Natural killer cell (primary cell): ENCODE results near the gene NECTIN4. TPM values are rescaled to one million over a fixed set of nuclear protein-coding genes. Genes with fewer than 3 reads are reported as not detected.

Experiments
- ATAC-seq, 3 donors: fragments of 150-1000 bp in 2 of 3; fragments of 200-7000 bp in 1 of 3; cut with Tn5 transposase; 1 replicate in 1 of 3; 2 replicates in 2 of 3; pipeline ENCODE4 v1.10.0; 2021; ENCODE audit warnings: mild to moderate bottlenecking in 2 of 3, moderate library complexity in 2 of 3
- DNase-seq, 2 donors: peaks; one replicate each; pipeline versions ENCODE4 v3.0.0 to v3.0.0-alpha.2; 2013 to 2021; ENCODE audit warnings: mixed read lengths in 1 of 2
- H3K27ac ChIP-seq: one replicate; pipeline ENCODE4 v1.5.1; 2013; ENCODE audit warnings: mild to moderate bottlenecking, low read length
- H3K27me3 ChIP-seq: one replicate; pipeline ENCODE4 v1.6.1; 2013; ENCODE audit warnings: low read length; ENCODE audit not compliant: control insufficient read depth, insufficient read depth
- H3K36me3 ChIP-seq: one replicate; pipeline ENCODE4 v1.6.1; 2013; ENCODE audit warnings: low read length; ENCODE audit not compliant: control insufficient read depth, insufficient read depth
- H3K4me1 ChIP-seq: one replicate; pipeline ENCODE4 v1.6.1; 2013; ENCODE audit warnings: low read length; ENCODE audit not compliant: control insufficient read depth, insufficient read depth
- H3K4me3 ChIP-seq: one replicate; pipeline ENCODE4 v1.5.1; 2013; ENCODE audit warnings: low read length
- H3K9me3 ChIP-seq: one replicate; pipeline ENCODE4 v1.6.1; 2013; ENCODE audit warnings: low read length; ENCODE audit not compliant: control insufficient read depth, insufficient read depth
- H3K27ac Mint-ChIP-seq, 2 donors: one replicate each; pipeline ENCODE4 v1.8.0; 2022; ENCODE audit warnings: mild to moderate bottlenecking in 2 of 2, mixed read lengths in 2 of 2, moderate library complexity in 1 of 2
- H3K27me3 Mint-ChIP-seq, 2 donors: one replicate each; pipeline ENCODE4 v1.8.0; 2022; ENCODE audit warnings: low read depth in 2 of 2, mixed read lengths in 2 of 2
- H3K36me3 Mint-ChIP-seq: one replicate; pipeline ENCODE4 v1.8.0; 2022; ENCODE audit warnings: mixed read lengths
- H3K4me1 Mint-ChIP-seq, 2 donors: one replicate each; pipeline ENCODE4 v1.8.0; 2022; ENCODE audit warnings: mixed read lengths in 2 of 2
- H3K4me3 Mint-ChIP-seq: one replicate; pipeline ENCODE4 v1.8.0; 2022; ENCODE audit warnings: mild to moderate bottlenecking, moderate library complexity, mixed read lengths
- H3K9me3 Mint-ChIP-seq, 2 donors: one replicate each; pipeline ENCODE4 v1.8.0; 2022; ENCODE audit warnings: mixed read lengths in 2 of 2
- WGBS: methylation state at CpG from one replicate; pipeline ENCODE4 v1.1.7; 2013; ENCODE audit warnings: missing lambda C conversion rate; ENCODE audit not compliant: insufficient coverage; 5-methylcytosine and 5-hydroxymethylcytosine counted together
- intact Hi-C: fragments of 100-400 bp; cut with micrococcal nuclease; formaldehyde crosslinking; loops from one replicate; pipeline ENCODE4 v1.14.2; 2022
- total RNA-seq, 4 donors: library from RNA; stranded (reverse); fragments of 120-200 nt in 1 of 4; gene quantifications; one replicate each; pipeline versions ENCODE4 v1.2.3 to v1.2.4, GENCODE V29; 2013 to 2022
- TF ChIP-seq, protein P1 (sequence below): fragments of 200-600 bp; IDR thresholded peaks from one replicate; pipeline ENCODE4 v1.8.0; 2022; ENCODE audit warnings: antibody characterized with exemption

The NECTIN4 gene
- total RNA-seq, 3 donors from 2014 or later (not counting 1 experiment from before 2014, with no cell fraction given), result 0.07 to 0.09 TPM; not detected in 1

- Mint-ChIP-seq H3K27ac (no peak overlapping the region), H3K9me3 (no peaks in the 10 kb centered on the region), H3K27me3 (peaks cover 0 to 2% of the 10 kb centered on the region in 2 donors), H3K36me3 (no peaks in the 10 kb centered on the region), H3K4me1 (no peaks in the 10 kb centered on the region), H3K4me3 (no peak overlapping the region)
- no CpG with 5 or more reads among the region's 1 CpG for WGBS
- Histone ChIP-seq H3K27me3 (no peaks in the 10 kb centered on the region), H3K9me3 (no peaks in the 10 kb centered on the region), H3K36me3 (no peaks in the 10 kb centered on the region), H3K4me1 (peaks cover 6% of the 10 kb centered on the region), H3K27ac (no peak overlapping the region), H3K4me3 (no peak overlapping the region)
- TF ChIP-seq, protein P1, sequence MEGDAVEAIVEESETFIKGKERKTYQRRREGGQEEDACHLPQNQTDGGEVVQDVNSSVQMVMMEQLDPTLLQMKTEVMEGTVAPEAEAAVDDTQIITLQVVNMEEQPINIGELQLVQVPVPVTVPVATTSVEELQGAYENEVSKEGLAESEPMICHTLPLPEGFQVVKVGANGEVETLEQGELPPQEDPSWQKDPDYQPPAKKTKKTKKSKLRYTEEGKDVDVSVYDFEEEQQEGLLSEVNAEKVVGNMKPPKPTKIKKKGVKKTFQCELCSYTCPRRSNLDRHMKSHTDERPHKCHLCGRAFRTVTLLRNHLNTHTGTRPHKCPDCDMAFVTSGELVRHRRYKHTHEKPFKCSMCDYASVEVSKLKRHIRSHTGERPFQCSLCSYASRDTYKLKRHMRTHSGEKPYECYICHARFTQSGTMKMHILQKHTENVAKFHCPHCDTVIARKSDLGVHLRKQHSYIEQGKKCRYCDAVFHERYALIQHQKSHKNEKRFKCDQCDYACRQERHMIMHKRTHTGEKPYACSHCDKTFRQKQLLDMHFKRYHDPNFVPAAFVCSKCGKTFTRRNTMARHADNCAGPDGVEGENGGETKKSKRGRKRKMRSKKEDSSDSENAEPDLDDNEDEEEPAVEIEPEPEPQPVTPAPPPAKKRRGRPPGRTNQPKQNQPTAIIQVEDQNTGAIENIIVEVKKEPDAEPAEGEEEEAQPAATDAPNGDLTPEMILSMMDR, result no peak
- no peak for DNase-seq
- no peak for ATAC-seq
- intact Hi-C loops, result no loop called here
These were observed 4.8 kb downstream of the NECTIN4 start for GRCh38 chr1:161084597-161084988.

DNA sequence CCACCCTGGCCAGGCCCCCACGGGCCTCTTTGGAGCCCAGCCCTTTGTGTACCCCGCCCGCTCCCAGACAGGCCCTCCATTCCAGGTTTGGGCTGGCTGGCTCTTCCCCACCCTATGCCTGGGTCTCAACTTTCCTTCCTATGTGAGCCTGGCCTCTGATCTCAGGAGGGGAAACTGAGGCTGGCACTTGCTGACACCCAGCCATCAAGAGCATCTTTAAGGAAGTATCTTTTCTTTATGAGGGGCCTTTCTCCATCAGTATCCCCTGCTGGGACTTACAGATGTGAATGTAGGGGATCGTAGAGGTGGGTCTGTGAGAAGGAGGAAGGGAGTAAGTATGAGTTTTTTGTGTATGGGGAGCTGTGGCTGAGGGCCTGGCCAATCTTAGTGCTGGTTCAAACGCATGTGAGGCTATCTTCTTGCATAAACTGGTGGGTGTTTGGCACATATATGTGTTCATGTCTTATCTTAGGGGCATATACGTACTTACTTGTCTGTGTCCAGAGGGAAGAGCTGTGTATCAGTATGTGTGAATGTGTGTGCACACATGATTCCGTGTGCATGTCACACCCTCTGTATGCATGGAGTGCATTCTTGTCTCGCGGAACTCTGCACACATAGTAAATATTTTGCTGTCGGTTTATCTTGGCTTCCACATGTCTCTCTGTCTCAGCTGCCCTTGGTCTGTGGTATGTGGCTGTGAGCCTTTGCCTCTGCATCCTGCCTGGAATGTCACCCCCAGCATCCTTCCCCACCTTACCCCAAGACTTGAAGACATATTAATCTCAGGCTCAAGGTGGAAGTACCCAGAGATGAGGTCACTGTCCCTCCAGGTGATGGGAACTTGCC is 5.4 kb downstream of the NECTIN4 start:
- H3K9me3 Mint-ChIP-seq, result no peaks in the 10 kb centered on the region
- H3K4me1 Mint-ChIP-seq, result no peaks in the 10 kb centered on the region
- DNase-seq, result no peak
- intact Hi-C loops, result no loop called here
- no peaks in the 10 kb centered on the region for H3K36me3 ChIP-seq
- no peak overlapping the region for H3K4me3 Mint-ChIP-seq
- no peaks in the 10 kb centered on the region for H3K36me3 Mint-ChIP-seq
- TF ChIP-seq, protein P1, result no peak
- peaks cover 6% of the 10 kb centered on the region for H3K4me1 ChIP-seq
- 84% methylated on average over 10 of the region's 10 CpGs for WGBS
- H3K27me3 ChIP-seq, result no peaks in the 10 kb centered on the region
- no peak for ATAC-seq
- H3K27ac Mint-ChIP-seq, result no peak overlapping the region
- H3K27ac ChIP-seq, result no peak overlapping the region
- H3K9me3 ChIP-seq, result no peaks in the 10 kb centered on the region
- no peak overlapping the region for H3K4me3 ChIP-seq
- peaks cover 0 to 2% of the 10 kb centered on the region in 2 donors for H3K27me3 Mint-ChIP-seq

GRCh38 chr1:161082996-161083747 is 6.2 kb downstream of the NECTIN4 start:
- Mint-ChIP-seq H3K36me3 (no peaks in the 10 kb centered on the region), H3K27ac (no peak overlapping the region), H3K27me3 (peaks cover 0 to 2% of the 10 kb centered on the region in 2 donors), H3K4me3 (no peak overlapping the region), H3K9me3 (no peaks in the 10 kb centered on the region), H3K4me1 (no peaks in the 10 kb centered on the region)
- WGBS, result 84% methylated on average over 8 of the region's 8 CpGs
- no peak overlapping the region for H3K4me3 ChIP-seq
- TF ChIP-seq, protein P1, result no peak
- ATAC-seq, result peak; percentile 50 to 77 (median 57)
- no peak overlapping the region for H3K27ac ChIP-seq
- no peaks in the 10 kb centered on the region for H3K36me3 ChIP-seq
- peaks cover 6% of the 10 kb centered on the region for H3K4me1 ChIP-seq
- no peaks in the 10 kb centered on the region for H3K9me3 ChIP-seq
- no peaks in the 10 kb centered on the region for H3K27me3 ChIP-seq
- no peak for DNase-seq
- intact Hi-C loops, result no loop called here
